Stimulated activated CD4-positive, alpha-beta T cell treated with anti-CD3 and anti-CD28 coated beads, TNF-alpha, amount 100 ng/mL, for 4 hours (primary cell): ENCODE measurements around the gene SLC44A4.
A peak's percentile ranks its signal among the peaks of the same experiment; 100 is the strongest.

Experiments used
- DNase-seq, 3 experiments: peaks; one replicate each; pipeline ENCODE4 v3.0.0-alpha.2; 2020; ENCODE audit warnings: low read depth in 3 of 3

Gene SLC44A4

DNA sequence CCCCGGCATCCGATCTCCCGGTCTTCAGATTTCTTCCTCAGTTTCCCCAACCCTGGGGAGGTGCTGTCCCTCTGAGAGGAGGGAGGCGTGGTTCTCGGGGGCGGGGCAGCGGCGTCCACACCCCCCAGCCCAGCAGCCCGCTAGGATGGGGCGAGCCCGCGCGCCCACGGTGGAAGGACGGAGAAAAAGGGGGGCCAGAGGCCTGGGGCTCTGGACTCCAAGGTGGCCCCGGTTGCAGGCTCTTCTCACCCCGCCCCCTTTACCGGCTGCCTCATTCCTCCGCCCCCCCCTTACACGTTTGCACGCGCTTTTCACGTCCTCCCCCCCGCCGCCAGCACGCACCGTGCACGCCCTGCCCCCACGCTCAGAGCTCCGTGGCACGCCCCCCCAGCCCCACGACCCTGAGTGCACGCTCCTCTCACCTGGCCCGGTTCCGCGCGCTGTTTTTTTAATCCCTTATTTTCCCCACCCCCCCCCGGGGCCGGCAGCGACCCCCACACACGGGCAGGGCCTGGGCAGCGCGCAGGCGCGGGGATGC, 22.7 kb upstream of the SLC44A4 start:
- peak; percentile 50 to 63 (median 62) for DNase-seq

DNA sequence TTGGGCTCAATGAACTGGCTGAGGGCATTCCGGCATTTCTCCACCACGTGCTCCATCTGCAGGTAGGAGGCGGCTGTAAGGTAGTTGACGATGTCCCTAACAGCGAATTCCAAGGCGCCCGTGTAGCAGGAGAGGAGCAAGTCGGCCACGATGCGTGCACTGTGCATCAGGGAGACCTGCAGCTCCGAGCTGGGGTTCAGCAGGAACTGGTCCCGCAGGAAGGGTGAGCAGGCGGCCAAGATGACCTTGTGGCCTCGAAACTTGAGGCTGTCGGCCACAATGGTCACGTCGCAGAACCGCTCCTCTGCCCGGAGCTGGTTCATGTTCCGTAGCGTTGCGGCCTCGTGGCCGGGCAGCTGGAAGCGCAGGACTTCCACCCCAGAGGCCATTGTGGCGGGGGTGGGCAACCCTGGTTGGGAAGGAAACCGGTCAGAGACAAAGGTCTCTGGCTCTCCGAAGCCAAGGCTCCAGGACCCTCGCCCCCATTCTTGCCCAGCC, 22.2 kb upstream of the SLC44A4 start:
- DNase-seq, result no peak

DNA sequence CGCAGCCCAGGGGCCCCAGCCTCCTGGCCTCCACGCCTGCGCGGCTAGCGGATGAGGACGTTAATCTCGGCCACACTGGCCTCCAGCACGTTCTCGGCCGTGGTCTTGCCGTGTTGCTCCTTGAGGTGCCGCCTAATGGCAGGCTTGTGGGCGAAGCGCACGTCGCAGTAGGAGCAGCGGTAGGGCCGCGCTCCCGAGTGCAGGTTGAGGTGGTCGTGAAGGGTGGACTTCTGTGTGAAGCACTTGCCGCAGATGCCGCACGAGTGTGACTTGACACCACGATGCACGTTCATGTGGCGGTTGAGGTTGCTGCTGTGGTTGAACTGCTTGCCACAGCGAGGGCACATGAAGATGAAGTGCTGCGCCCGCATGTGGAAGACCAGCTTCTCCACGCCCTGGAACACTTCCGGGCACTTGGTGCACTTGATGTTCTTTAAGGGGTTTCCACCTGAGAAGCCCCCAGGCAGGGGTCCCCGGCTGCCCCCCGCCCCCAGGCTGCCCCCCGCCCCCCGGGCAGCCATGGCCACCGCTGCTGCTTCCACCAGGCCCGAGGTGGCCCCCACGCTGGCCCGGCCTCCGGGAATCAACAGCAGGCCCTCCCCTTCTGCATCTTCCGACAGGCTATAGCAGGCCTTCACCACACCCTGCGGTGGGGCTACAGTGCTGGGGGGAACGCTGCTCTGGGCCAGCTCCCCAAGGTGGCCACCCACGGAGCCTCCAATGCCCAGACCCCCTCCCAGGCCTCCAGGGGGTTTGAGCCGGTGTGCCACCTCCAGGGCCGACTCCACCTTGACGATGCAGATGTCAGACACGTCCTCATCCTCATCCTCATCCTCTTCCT, 21.3 kb upstream of the SLC44A4 start:
- no peak for DNase-seq

DNA sequence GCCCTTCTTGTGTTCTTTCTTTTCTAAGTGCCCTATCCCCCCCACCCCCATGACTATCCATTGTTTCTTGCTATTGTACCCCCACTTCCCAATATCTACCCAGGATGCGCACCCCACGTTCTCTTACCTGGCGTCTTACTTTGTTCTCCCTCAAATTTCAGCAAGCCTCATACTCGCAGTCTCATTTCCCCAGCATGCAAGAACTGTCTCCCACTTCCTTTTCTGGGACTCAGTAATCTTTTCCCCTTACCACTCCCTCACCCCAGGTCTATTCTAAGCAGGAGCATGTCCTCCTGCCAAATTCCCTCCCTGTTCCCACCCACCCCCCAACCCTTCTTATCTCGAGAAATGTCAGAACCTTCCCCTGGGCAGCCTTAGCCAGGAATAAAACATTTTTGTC, 20.4 kb upstream of the SLC44A4 start:
- DNase-seq, result no peak

DNA sequence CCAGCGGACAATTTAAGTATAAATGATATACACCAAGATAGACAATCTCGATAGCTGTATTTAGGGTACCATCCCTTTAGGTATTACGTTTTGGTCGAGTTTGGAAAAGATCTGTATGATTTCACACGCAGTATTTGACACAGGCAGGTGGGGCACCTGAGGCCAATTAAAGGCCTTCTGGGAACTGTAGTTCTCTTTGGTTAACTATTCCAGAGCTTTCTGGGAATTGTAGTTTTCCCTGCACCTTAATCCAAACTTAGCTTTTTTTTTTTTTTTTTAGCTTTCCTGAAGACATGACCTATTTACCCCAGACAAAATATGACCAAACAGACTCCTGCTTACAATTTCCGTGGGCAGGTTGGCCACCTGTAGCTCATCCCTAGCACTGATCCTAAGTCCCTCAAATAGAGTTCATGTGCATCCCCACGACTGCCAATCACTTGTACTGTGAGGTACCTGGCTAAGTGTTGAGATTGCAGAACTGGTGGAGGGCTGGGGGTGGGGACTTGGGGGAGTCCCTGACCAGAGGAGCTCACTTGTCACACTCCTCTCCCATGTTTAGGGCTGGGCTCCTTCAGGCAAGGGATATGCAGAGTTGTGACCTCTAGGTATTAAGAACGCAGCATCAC, 19.7 kb upstream of the SLC44A4 start:
- DNase-seq, result no peak

DNA sequence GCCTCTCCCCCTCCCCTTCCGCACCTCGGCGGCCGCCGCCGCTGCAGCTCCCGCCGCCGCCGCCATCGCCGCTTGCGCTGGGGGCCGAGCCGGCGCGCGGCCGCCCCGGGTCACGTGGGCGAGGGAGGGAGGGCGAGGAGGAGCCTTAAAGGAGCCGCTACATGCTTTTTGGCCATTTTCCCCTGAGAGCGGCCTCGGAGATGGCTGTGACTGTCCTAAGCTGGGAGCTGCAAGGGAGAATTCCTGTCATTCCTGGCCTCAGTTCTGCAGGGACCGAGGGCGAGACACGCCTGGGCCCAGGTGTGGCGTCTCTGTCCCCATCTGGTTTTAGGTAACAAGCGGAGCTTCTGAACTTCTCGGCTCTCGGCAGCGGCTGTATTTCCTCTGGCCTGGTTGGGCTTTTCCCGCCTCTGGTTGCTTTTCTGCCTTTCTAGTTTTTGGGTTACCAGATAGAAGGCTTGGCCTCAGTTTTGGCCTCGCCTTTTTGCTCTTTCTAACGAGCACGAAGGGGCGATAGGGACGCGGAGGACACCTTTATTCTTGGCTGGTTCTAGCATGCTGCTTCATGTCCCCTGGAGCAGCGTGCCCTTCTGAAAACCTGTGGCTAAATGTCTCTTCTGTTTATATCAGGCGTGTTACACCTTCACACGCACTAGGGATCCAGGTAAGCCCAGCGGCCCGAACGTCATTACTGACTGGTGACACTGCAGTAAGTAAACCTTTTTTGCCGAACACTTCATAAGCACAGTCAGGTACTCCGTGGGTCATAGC, 19.0 kb upstream of the SLC44A4 start, which contains the start of gene EHMT2:
TSS of gene EHMT2 (minus strand) at position 87 of the 771 bp plus-strand sequence. CDS start at position 66, 21 bp downstream.
- peak; percentile 67 to 72 (median 71) for DNase-seq

DNA sequence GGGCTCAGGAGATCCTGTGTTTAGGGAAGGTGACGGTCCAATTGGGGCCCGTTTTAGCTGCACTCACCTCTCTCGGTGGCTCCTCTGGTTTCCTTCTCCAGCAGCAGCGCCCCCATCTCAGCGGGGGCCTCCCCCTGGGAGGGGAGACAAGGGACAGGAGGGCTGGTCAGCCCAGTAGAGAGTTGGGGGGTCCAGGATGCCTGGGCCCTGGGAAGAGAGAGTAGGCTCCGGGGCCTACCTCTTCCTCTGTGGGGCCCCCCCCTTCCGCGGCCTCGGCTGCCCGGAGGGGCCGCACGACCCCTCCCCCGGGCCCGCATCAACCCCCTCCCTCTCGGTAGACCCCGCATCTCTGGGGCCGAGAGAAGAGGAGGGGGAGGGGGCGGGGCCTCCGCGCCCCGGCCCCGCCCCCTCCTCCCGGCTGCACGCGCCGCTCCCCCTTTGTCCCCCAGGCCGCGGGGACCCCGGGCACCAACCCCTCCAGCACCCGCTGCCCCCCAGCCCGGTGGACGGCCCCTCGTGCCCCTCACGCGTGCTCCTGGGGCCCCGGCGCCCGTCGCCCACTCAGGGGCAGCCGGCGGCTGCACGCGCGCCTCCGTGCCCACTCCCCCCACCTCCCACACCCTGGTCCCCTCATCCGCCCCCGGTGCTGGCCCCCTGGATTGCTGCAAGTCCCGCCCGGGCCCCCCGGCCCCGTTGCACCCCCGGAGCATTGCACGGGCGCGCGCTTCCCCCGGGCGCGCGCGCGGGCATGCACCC, 18.2 kb upstream of the SLC44A4 start:
- no peak for DNase-seq

DNA sequence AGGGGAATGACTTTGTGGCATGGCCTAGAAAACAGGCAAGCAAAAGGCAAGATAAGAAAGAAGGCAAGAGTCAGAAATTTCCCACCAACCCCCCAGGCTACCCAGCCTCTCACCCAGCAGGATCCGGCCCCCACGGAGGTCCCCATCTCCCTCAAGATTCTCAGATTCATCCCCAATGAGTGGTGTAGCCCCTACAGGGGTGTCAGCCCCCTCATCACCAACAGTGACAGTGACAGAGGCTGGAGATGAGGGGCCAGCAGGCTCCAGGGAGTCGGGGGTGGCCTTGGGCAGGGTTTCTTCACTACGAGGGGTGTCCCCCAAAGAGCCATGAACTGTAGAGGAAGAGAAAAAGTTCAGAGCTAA, 17.7 kb upstream of the SLC44A4 start:
- no peak for DNase-seq

DNA sequence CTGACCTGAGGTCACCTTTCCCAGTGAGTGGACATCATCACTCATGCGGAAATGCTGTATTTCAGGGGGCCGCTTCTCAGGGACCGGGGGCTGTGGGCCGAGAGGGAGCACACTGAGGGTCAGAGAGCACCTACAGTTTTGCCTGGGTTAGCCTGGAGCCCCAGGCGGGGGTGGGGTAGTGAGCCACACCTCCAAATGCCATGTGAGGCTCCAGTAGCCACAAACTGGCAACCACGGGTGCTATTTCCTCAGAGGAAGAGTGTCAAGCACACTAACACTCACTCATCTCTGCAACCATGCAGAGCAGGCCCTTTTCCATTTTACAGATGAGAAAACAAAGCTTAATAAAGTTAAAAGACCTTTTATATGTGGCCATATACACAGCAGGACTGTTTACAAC, 14.0 kb upstream of the SLC44A4 start:
- DNase-seq, result no peak

DNA sequence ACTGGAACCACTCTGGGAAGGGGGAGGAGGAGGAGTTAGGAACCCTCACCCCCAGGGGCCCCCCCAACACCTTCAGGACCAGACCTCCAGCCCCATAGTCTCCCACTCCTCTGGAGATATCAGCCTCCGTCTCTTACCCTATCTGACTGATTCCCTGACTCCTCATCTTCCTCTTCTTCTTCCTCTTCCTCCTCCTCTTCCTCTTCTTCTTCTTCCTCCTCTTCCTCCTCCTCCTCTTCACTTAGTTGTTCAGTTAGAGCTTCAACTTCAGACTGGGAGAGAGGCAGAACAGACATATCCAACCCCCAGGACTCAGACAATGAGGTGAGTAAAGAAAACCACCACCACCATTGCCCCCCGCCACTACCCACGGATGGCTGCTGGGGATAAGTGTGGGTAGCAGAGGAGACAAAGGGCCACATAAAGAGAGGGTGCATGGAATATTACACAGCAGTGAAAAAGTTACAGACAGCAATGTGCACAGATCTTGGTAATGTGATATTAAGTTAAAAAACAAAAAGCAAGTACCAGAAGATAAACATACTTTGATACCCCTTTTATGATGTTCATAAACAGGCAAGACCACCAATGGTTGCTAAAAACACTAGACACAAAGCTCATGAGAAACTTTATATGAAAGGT, 10.7 kb upstream of the SLC44A4 start:
- DNase-seq, result no peak

DNA sequence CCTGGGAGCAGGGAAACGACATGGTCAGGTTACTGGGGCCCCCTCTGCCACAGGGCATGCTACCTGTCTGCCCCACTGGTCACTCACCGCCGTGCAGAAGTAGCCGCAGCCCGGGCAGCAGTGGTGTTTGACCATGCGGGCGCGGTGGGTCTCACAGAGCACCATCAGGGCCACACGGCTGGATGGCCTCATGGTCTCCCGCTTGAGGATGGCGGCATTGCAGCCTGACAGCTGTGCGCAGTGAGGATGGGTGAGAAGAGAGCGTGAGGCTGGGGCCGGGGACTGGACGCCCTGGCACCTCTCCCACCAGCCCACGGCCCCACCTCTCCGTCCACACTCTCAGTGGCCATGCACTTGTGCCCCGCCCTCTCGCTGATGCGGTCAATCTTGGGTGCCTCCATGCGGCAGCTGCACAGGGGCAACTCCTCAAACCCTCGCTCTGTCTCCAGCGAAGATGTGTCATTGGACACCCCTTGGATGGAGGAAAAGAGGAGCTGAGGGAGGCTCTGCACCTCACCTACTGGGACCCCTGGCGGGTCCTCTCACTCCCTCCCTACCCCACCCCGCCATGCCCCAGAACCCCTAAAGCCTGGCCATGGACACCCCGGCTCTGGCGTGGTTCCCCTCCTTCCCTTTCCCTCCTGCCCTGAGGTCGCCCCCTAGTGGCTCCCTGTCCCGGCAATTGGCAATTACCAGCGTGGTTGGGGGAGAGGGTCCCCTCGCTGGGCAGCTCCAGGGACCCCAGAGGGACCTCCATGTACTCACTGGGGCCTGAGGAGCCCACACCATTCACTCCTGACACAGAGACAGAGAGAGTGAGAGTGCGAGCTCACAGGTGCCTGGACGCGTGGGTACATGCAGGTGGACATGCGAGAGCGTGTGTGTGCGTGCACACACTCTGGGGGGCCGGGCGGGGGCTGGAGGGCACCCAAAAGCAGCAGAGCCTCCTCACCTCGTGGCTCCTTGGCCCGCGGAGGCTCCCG, 9.8 kb upstream of the SLC44A4 start:
- DNase-seq, result peak in 2 of 3 experiments; percentile 34 to 42

DNA sequence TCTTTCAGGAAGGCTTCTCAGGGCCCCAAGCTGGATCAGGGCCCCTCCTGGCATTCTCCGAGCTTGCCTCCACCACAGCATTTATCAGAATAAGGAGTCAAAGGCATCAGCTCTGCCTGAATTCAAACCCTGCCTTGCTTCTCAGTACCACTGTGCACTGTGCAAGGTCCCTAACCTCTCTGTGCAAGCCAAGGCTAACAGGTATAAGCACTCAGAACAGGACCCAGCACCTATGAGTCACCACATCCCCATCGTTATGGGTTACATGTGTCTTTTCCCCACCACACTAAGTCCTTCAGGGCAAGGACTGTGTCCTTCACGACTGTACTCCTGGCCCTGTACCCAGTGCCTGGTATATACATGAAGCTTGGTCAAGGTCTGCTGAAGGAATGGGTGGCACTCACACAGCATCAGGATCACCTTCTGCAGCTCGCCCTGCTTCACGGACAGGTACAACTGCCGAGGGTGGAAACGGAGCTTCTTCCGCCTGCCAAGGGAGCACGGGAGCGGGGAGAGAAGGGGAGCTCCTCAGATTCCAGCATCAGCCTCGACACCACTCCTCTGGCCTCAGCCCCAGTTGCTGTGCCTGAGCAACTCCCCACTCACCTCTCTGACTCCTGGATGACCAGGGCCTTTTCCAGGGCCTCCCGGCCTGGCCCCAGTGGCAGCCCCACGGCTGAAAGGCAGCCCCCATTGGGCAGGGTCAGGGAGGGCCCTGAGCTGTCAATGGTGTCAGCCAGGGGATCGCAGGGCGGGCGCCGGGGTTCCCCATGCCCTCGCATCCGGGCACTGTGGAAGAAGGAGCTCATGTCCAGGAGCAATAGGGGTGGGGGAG, 8.6 kb upstream of the SLC44A4 start:
- no peak for DNase-seq

DNA sequence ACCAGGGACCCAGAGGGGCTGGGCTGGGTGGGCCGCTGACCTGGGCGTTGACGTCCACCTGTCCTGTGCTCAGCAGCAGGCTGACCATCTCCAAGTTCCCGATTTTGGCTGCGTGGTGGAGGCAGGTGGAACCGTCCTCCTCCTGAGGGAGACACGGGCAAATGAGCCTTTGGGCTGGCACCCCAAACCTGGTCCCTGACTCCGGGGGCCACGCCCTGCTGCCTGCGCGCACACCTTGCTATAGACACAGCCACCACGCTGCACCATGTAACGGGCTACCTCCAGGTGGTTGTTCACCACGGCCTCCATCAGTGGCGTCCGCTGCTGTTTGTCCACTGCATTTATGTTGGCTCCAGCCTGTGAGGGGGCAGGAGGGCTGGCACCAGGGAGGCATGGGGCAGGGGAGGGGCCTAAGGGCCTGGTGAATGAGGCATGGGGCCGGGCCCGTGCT, 7.8 kb upstream of the SLC44A4 start:
- no peak for DNase-seq

DNA sequence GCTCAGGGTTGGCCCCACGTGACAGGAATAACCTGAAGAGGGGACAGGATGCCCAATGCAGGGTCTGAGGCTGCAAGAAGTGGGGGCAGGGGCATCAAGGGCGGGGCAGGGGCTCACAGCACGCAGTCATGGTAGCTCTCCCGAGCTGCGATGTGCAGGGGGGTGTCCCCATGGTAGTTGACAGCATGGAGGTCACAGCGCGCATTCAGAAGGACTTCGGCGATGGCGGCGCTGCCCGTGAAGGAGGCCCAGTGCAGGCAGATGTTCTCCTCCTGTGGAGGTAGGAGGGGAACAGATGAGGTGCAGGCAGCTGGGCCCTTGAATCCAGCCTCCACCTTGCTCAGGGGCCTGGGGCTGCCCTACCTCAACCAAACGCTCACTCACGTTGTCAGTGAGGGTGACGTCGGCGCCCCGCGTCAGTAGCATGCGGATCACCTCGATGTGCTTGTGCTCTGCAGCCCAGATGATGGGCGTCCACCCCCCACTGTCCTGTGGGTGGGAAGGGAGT, 5.8 kb upstream of the SLC44A4 start:
- DNase-seq, result no peak

DNA sequence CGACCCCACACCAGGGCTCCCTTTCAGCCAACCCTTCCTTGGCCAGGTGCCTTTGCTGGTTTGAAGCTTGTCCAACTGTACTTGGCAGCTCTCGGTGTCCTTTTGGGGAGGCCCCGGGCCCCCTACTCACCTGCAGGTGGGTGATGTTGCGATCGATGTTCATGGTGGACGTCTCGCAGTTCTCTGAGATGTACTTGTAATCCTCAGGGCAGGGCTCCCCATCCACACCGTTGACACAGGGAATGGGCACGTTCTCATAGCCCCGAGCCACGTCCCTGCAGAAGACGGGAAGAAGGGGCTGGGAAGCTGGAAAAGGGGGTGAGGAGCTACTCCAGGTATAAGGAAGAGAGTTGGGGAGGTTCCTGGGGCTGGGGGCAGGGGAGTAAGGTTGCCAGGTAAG, 4.9 kb upstream of the SLC44A4 start:
- no peak for DNase-seq

DNA sequence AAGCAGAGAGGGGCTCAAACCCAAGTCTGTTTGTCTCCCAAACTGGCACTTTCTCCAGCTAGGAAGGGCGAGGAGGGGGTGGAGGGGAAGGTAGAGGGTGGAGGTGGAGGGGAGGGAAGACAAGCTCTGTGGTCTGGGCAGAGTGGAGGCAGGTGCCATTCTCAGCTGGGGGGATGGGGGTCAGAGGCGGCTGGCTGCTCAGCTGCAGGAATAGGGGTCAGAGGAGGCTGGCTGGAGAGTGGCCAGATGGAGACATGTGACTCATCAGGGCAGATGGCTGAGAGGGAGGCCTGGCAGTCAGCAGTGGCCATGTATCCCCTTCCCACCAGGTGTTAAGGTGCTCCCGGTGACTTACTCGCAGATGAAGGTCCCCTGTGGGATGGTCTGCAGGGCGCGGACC, 3.5 kb upstream of the SLC44A4 start:
- DNase-seq, result no peak

DNA sequence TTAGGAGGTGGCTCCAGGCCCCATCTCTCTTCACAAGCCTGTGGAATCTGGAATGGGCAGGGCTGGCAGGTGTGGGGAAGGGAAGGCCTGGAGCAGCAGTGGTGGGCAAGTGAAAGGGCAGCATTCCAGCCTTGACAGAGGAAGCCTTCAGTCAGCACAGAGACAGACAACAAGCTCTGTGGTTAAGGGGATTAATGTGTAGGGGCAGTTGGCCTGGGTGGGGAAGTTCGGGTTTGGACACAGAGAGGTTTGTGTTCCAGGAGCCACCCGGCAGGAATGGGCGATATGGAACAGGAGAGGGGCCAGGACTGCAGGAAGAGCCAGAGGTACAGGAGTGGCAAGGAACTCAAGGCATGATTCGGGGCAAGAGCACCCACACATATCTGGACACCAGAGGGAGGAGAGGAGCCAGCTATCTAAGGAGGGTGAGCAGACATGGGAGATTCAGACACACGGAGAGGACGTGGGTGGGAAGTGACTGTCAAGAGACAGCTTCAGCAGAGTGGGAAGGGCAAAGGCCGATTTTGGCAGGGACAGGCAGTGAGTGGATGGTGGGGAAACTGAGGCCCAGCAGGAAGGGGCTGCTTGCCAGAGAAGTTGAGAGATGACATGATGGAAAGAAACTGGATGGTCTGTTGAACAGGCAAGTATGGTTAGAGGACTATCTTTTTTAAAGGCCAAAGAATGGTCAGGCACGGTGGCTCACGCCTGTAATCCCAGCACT, 2.5 kb upstream of the SLC44A4 start:
- no peak for DNase-seq

DNA sequence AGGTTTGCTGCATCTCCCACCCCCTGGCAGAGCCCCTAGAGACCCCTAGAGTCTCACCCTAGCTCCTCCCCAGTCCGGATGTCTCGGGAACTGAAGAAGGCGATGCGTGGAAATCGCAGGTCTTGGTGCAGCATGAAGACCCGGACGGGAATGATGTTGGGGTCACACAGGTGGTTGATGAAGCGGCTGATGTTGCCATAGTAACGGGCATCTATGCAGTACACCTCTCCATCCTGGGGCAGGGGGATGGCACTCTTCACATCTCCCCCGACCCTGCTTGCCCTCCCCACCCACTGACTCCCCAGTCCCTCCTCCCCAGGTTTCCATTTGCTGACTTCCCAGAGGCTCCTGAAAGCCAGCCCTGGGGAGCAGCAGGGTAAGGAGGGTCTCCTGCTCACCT, 1.8 kb upstream of the SLC44A4 start:
- no peak for DNase-seq
